Ishikawa (cell line): Measurements from ENCODE around the gene PTER.

Source experiments
- CEBPB ChIP-seq: IDR thresholded peaks from 2 replicates; pipeline ENCODE4 v1.6.1; 2012
- CREB1 ChIP-seq: IDR thresholded peaks from 2 replicates; pipeline ENCODE4 v1.6.1; 2012; ENCODE audit warnings: low read depth
- EGR1 ChIP-seq: IDR thresholded peaks from 2 replicates; pipeline ENCODE4 v1.6.1; 2012
- EP300 ChIP-seq: IDR thresholded peaks from 2 replicates; pipeline ENCODE4 v1.6.1; 2012; ENCODE audit warnings: borderline replicate concordance
- FOXM1 ChIP-seq: IDR thresholded peaks from 2 replicates; pipeline ENCODE4 v1.6.1; 2012; ENCODE audit warnings: low read depth, borderline replicate concordance
- MAX ChIP-seq: IDR thresholded peaks from 2 replicates; pipeline ENCODE4 v1.6.1; 2012
- NFIC ChIP-seq: IDR thresholded peaks from 2 replicates; pipeline ENCODE4 v1.6.1; 2012
- RAD21 ChIP-seq: IDR thresholded peaks from 2 replicates; pipeline ENCODE4 v1.6.1; 2012; ENCODE audit warnings: low read depth
- REST ChIP-seq: IDR thresholded peaks from 2 replicates; pipeline ENCODE4 v1.6.1; 2012; ENCODE audit warnings: low read depth, mild to moderate bottlenecking
- TAF1 ChIP-seq: IDR thresholded peaks from 2 replicates; pipeline ENCODE4 v1.6.1; 2012; ENCODE audit warnings: low read depth, mild to moderate bottlenecking
- TCF12 ChIP-seq: IDR thresholded peaks from 2 replicates; pipeline ENCODE4 v1.6.1; 2012; ENCODE audit warnings: low read depth
- TEAD4 ChIP-seq: IDR thresholded peaks from 2 replicates; pipeline ENCODE4 v1.6.1; 2012
- USF1 ChIP-seq: IDR thresholded peaks from 2 replicates; pipeline ENCODE4 v1.6.1; 2012
- YY1 ChIP-seq: IDR thresholded peaks from 2 replicates; pipeline ENCODE4 v1.6.1; 2012; ENCODE audit warnings: low read depth
- ZBTB7A ChIP-seq: IDR thresholded peaks from 2 replicates; pipeline ENCODE4 v1.6.1; 2012; ENCODE audit warnings: low read depth

PTER gene

GRCh38 chr10:16436758-16437539 is at the start of gene PTER:
TSS of gene PTER (plus strand) at chr10:16437010. CDS start at chr10:16484385, 47,375 bp downstream.
- TF ChIP-seq ZBTB7A (no peak), TCF12 (peak; percentile 35; the same call in 1 of the 2 replicates), TAF1 (peak; percentile 76), EP300 (no peak), MAX (peak; percentile 65), EGR1 (0 out of 2 replicates have a peak, but pooled peaks have one; percentile 7)

- TF ChIP-seq EGR1 (no peak), TEAD4 (no peak), CEBPB (no peak)
Observed at GRCh38 chr10:16392531-16393069, 44.2 kb upstream of the PTER start.

GRCh38 chr10:16393271-16393858 is 43.4 kb upstream of the PTER start:
- TF ChIP-seq RAD21 = no peak
- no peak for TF ChIP-seq EP300
- TF ChIP-seq TEAD4 = no peak
- no peak for TF ChIP-seq MAX
- TF ChIP-seq TAF1 = no peak
- no peak for TF ChIP-seq TCF12
- TF ChIP-seq EGR1 = no peak
- TF ChIP-seq YY1 = no peak
- no peak for TF ChIP-seq CREB1
- no peak for TF ChIP-seq USF1
- no peak for TF ChIP-seq REST
- TF ChIP-seq CEBPB = no peak
- TF ChIP-seq NFIC = no peak
- TF ChIP-seq ZBTB7A = no peak
- TF ChIP-seq FOXM1 = no peak

- no peak for TF ChIP-seq TCF12
- no peak for TF ChIP-seq MAX
- no peak for TF ChIP-seq YY1
- no peak for TF ChIP-seq RAD21
- TF ChIP-seq TAF1 = no peak
- no peak for TF ChIP-seq TEAD4
- no peak for TF ChIP-seq ZBTB7A
Observed at GRCh38 chr10:16401416-16401815, 35.4 kb upstream of the PTER start.

GRCh38 chr10:16408379-16408778 is 28.4 kb upstream of the PTER start:
- TF ChIP-seq TEAD4 = no peak
- TF ChIP-seq USF1 = no peak
- TF ChIP-seq CREB1 = no peak
- no peak for TF ChIP-seq REST
- TF ChIP-seq CEBPB = no peak
- no peak for TF ChIP-seq YY1
- no peak for TF ChIP-seq FOXM1
- TF ChIP-seq NFIC = no peak
- no peak for TF ChIP-seq MAX
- no peak for TF ChIP-seq RAD21
- TF ChIP-seq TCF12 = no peak
- TF ChIP-seq TAF1 = no peak
- TF ChIP-seq ZBTB7A = no peak
- no peak for TF ChIP-seq EP300
- no peak for TF ChIP-seq EGR1
